ENCODE data around the gene RSL1D1. TPM values are rescaled to one million over a fixed set of nuclear protein-coding genes. Genes with fewer than 3 reads are reported as not detected.

RSL1D1 gene
- total and polyA plus RNA-seq, 2 donors (not counting 1 experiment from before 2014, with no cell fraction given): 40.5 to 158 TPM

DNA sequence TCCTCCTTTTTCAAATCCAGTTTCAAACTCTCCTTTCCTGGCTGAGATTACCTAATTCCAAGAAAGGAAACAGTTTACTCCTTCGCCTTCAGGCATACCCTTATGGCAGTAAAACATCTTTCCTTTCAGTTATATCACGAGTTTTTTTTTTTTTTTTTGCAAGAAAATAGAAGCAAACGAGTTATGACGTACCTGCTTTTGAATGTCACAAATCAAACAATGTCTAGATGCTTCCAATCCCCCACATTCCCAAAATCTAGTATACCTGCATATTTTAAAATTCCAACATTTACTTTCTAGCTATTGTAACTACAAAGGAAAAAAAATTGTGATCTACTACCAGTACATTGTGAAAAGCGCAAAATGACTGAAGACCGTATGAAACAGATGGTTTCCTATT lies 35.5 kb upstream of the RSL1D1 start:
- Histone ChIP-seq H3K4me1 (ENCODE audit: control insufficient read depth, extremely low read depth, insufficient read depth, low read length) (no peaks in the 10 kb centered on the region), H3K9ac (ENCODE audit: insufficient read depth, low read length) (no peak overlapping the region), H3K36me3 (ENCODE audit: control insufficient read depth, insufficient read depth, low read length) (peaks cover 11% of the 10 kb centered on the region), H2AFZ (ENCODE audit: low read length) (no peak overlapping the region), H3K4me3 (replicated peaks in 1 of 4; ENCODE audit: control extremely low read depth in 1 of 4, insufficient read depth in 1 of 4, low read depth in 3 of 4, low read length in 4 of 4) (no peak overlapping the region), H3K79me2 (ENCODE audit: control insufficient read depth, insufficient read depth, low read length) (no peaks in the 10 kb centered on the region), H3K27me3 (ENCODE audit: control insufficient read depth, insufficient read depth, low read length) (no peaks in the 10 kb centered on the region), H4K20me1 (ENCODE audit: control insufficient read depth, extremely low read depth, insufficient read depth, low read length) (no peaks in the 10 kb centered on the region), H3K27ac (ENCODE audit: insufficient read depth, low read length) (no peak overlapping the region), H3K9me3 (ENCODE audit: control insufficient read depth, insufficient read depth, low read depth, low read length) (no peaks in the 10 kb centered on the region), H3K4me2 (ENCODE audit: extremely low read depth, insufficient read depth, low read length) (no peak overlapping the region)
- no peak for DNase-seq (ENCODE audit: low read depth in 2 of 2)
- TF ChIP-seq, protein P1, sequence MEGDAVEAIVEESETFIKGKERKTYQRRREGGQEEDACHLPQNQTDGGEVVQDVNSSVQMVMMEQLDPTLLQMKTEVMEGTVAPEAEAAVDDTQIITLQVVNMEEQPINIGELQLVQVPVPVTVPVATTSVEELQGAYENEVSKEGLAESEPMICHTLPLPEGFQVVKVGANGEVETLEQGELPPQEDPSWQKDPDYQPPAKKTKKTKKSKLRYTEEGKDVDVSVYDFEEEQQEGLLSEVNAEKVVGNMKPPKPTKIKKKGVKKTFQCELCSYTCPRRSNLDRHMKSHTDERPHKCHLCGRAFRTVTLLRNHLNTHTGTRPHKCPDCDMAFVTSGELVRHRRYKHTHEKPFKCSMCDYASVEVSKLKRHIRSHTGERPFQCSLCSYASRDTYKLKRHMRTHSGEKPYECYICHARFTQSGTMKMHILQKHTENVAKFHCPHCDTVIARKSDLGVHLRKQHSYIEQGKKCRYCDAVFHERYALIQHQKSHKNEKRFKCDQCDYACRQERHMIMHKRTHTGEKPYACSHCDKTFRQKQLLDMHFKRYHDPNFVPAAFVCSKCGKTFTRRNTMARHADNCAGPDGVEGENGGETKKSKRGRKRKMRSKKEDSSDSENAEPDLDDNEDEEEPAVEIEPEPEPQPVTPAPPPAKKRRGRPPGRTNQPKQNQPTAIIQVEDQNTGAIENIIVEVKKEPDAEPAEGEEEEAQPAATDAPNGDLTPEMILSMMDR (conservative IDR thresholded peaks at IDR 0.05 in 1 of 2, IDR thresholded peaks at IDR 0.05 in 1 of 2; ENCODE audit: low read depth in 1 of 2, low read length in 2 of 2): no peak
- no peak for TF ChIP-seq EZH2 (IDR thresholded peaks at IDR 0.05; ENCODE audit: low read length, missing control alignments)

DNA sequence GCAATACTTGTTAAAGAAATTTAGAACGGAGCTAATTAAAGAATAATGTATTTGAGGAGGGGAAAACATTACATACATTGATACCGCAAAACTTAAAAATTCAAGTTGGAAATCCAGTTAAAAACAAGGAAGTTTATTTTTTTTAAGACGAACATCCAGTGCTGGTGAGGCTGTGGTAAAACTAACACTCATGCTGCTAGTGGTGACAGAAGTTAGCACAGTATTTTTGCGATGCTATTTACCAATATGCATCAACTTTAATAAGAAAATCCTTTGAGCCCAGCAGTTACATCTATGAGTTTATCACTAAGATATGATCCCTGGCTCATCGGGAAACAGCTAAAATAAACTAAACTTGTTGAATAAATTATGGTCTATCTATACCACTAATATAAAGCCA lies 32.7 kb upstream of the RSL1D1 start:
- Histone ChIP-seq H3K4me3 (replicated peaks in 1 of 4; ENCODE audit: control extremely low read depth in 1 of 4, insufficient read depth in 1 of 4, low read depth in 3 of 4, low read length in 4 of 4) (no peak overlapping the region), H2AFZ (ENCODE audit: low read length) (no peak overlapping the region), H3K4me2 (ENCODE audit: extremely low read depth, insufficient read depth, low read length) (no peak overlapping the region), H3K27me3 (ENCODE audit: control insufficient read depth, insufficient read depth, low read length) (no peaks in the 10 kb centered on the region), H3K36me3 (ENCODE audit: control insufficient read depth, insufficient read depth, low read length) (peaks cover 10% of the 10 kb centered on the region), H4K20me1 (ENCODE audit: control insufficient read depth, extremely low read depth, insufficient read depth, low read length) (no peaks in the 10 kb centered on the region), H3K9me3 (ENCODE audit: control insufficient read depth, insufficient read depth, low read depth, low read length) (no peaks in the 10 kb centered on the region), H3K27ac (ENCODE audit: insufficient read depth, low read length) (no peak overlapping the region), H3K79me2 (ENCODE audit: control insufficient read depth, insufficient read depth, low read length) (no peaks in the 10 kb centered on the region), H3K9ac (ENCODE audit: insufficient read depth, low read length) (no peak overlapping the region), H3K4me1 (ENCODE audit: control insufficient read depth, extremely low read depth, insufficient read depth, low read length) (no peaks in the 10 kb centered on the region)
- no peak for DNase-seq (ENCODE audit: low read depth in 2 of 2)
- TF ChIP-seq EZH2 (IDR thresholded peaks at IDR 0.05; ENCODE audit: low read length, missing control alignments): no peak
- TF ChIP-seq, protein P1 (conservative IDR thresholded peaks at IDR 0.05 in 1 of 2, IDR thresholded peaks at IDR 0.05 in 1 of 2; ENCODE audit: low read depth in 1 of 2, low read length in 2 of 2): no peak

- H3K27ac ChIP-seq (ENCODE audit: insufficient read depth, low read length): no peak overlapping the region
- no peak overlapping the region for H3K9ac ChIP-seq (ENCODE audit: insufficient read depth, low read length)
- no peaks in the 10 kb centered on the region for H3K4me1 ChIP-seq (ENCODE audit: control insufficient read depth, extremely low read depth, insufficient read depth, low read length)
- H3K36me3 ChIP-seq (ENCODE audit: control insufficient read depth, insufficient read depth, low read length): peaks cover 7% of the 10 kb centered on the region
- TF ChIP-seq, protein P1 (conservative IDR thresholded peaks at IDR 0.05 in 1 of 2, IDR thresholded peaks at IDR 0.05 in 1 of 2; ENCODE audit: low read depth in 1 of 2, low read length in 2 of 2): no peak
- TF ChIP-seq EZH2 (IDR thresholded peaks at IDR 0.05; ENCODE audit: low read length, missing control alignments): no peak
- H3K27me3 ChIP-seq (ENCODE audit: control insufficient read depth, insufficient read depth, low read length): no peaks in the 10 kb centered on the region
- no peak overlapping the region for H3K4me3 ChIP-seq (replicated peaks in 1 of 4; ENCODE audit: control extremely low read depth in 1 of 4, insufficient read depth in 1 of 4, low read depth in 3 of 4, low read length in 4 of 4)
- DNase-seq (ENCODE audit: low read depth in 2 of 2): no peak
- H4K20me1 ChIP-seq (ENCODE audit: control insufficient read depth, extremely low read depth, insufficient read depth, low read length): no peaks in the 10 kb centered on the region
- H2AFZ ChIP-seq (ENCODE audit: low read length): no peak overlapping the region
- H3K79me2 ChIP-seq (ENCODE audit: control insufficient read depth, insufficient read depth, low read length): peaks cover 2% of the 10 kb centered on the region
- no peaks in the 10 kb centered on the region for H3K9me3 ChIP-seq (ENCODE audit: control insufficient read depth, insufficient read depth, low read depth, low read length)
- H3K4me2 ChIP-seq (ENCODE audit: extremely low read depth, insufficient read depth, low read length): no peak overlapping the region
Observed at GRCh38 chr16:11880007-11880406, 28.7 kb upstream of the RSL1D1 start.
